Vagina (tissue), 2 donors: Measurements from ENCODE around the gene CDH24.

Source experiments
- POLR2A ChIP-seq, 2 donors: fragments of 450-650 bp; IDR thresholded peaks; one replicate each; pipeline ENCODE4 v1.6.1; 2017; ENCODE audit warnings: antibody characterized with exemption in 2 of 2, mild to moderate bottlenecking in 2 of 2, moderate library complexity in 2 of 2
- TF ChIP-seq, protein P1 (sequence below), 3 experiments: fragments of 450-650 bp in 2 of 3; fragments of 200-600 bp in 1 of 3; sonication (generic) in 1 of 3; IDR thresholded peaks; one replicate each; pipeline ENCODE4 v1.5.1; 2017 to 2019; ENCODE audit warnings: antibody characterized with exemption in 3 of 3, mild to moderate bottlenecking in 2 of 3, moderate library complexity in 2 of 3

DNA sequence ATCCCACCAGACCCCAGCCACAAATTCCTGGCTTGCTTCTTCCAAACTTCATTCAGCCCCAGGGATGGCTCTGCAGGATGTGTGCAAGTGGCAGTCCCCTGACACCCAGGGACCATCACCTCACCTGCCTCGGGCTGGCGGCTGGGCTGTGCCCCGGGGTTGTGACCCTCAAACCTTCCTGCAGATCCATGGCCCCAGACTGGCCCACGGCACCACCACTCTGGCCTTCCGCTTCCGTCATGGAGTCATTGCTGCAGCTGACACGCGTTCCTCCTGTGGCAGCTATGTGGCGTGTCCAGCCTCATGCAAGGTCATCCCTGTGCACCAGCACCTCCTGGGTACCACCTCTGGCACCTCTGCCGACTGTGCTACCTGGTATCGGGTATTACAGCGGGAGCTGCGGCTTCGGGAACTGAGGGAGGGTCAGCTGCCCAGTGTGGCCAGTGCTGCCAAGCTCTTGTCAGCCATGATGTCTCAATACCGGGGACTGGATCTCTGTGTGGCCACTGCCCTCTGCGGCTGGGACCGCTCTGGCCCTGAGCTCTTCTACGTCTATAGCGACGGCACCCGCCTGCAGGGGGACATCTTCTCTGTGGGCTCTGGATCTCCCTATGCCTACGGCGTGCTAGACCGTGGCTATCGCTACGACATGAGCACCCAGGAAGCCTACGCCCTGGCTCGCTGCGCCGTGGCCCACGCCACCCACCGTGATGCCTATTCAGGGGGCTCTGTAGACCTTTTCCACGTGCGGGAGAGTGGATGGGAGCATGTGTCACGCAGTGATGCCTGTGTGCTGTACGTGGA, 15.0 kb downstream of the CDH24 start, which contains the start of gene PSMB11:
- TF ChIP-seq, protein P1, sequence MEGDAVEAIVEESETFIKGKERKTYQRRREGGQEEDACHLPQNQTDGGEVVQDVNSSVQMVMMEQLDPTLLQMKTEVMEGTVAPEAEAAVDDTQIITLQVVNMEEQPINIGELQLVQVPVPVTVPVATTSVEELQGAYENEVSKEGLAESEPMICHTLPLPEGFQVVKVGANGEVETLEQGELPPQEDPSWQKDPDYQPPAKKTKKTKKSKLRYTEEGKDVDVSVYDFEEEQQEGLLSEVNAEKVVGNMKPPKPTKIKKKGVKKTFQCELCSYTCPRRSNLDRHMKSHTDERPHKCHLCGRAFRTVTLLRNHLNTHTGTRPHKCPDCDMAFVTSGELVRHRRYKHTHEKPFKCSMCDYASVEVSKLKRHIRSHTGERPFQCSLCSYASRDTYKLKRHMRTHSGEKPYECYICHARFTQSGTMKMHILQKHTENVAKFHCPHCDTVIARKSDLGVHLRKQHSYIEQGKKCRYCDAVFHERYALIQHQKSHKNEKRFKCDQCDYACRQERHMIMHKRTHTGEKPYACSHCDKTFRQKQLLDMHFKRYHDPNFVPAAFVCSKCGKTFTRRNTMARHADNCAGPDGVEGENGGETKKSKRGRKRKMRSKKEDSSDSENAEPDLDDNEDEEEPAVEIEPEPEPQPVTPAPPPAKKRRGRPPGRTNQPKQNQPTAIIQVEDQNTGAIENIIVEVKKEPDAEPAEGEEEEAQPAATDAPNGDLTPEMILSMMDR (IDR thresholded peaks at IDR 0.05), result no peak
- no peak for TF ChIP-seq POLR2A (IDR thresholded peaks at IDR 0.05)
